A549 (cell line): ENCODE results near the gene RUNX2.

Experiments
- BHLHE40 ChIP-seq: IDR thresholded peaks from 2 replicates; pipeline ENCODE4 v1.6.1; 2012; ENCODE audit warnings: low read depth, low read length, inconsistent platforms
- CTCF ChIP-seq: fragments of >200 bp; sonication (Bioruptor Twin); formaldehyde crosslinking; IDR thresholded peaks from 3 replicates; pipeline ENCODE4 v1.5.1; 2016
- ELK1 ChIP-seq: fragments of 150-350 bp; IDR thresholded peaks from 2 replicates; pipeline ENCODE4 v1.6.1; 2014; ENCODE audit warnings: low read depth, mild to moderate bottlenecking, low read length
- ESRRA ChIP-seq: fragments of 150-350 bp; IDR thresholded peaks from 2 replicates; pipeline ENCODE4 v1.6.1; 2014; ENCODE audit warnings: mild to moderate bottlenecking, low read length, borderline replicate concordance
- HMGXB4 ChIP-seq: fragments of 250-450 bp; sonication (Bioruptor Pico); IDR thresholded peaks from 2 replicates; pipeline ENCODE4 v1.5.0; 2021; ENCODE audit warnings: mild to moderate bottlenecking, moderate library complexity, borderline replicate concordance
- JUNB ChIP-seq: fragments of >200 bp; sonication (Bioruptor Twin); formaldehyde crosslinking; IDR thresholded peaks from 2 replicates; pipeline ENCODE4 v1.6.1; 2016
- MYC ChIP-seq: IDR thresholded peaks from 2 replicates; pipeline ENCODE4 v1.6.1; 2012; ENCODE audit warnings: mild to moderate bottlenecking, inconsistent platforms, low read length, improper control_type of control experiment, borderline replicate concordance
- NR3C1 ChIP-seq: fragments of >200 bp; sonication (Bioruptor Twin); formaldehyde crosslinking; IDR thresholded peaks from 3 replicates; pipeline ENCODE4 v1.6.1; 2017
- RNF2 ChIP-seq: fragments of 200-600 bp; sonication (generic); IDR thresholded peaks from 2 replicates; pipeline ENCODE4 v1.6.1; 2016; ENCODE audit warnings: low read depth, mild to moderate bottlenecking, antibody characterized with exemption, moderate library complexity, borderline replicate concordance
- TP53 ChIP-seq: fragments of 250-450 bp; sonication (Bioruptor Pico); IDR thresholded peaks from 2 replicates; pipeline ENCODE4 v1.5.0; 2021; ENCODE audit warnings: mild to moderate bottlenecking, moderate library complexity

GRCh38 chr6:45595010-45595851 lies 267.1 kb downstream of the RUNX2 start:
- TF ChIP-seq CTCF (no peak), BHLHE40 (no peak), ELK1 (no peak), TP53 (CRISPR knock-in tag) (no peak), ESRRA (no peak), RNF2 (no peak), NR3C1 (no peak), JUNB (no peak), HMGXB4 (CRISPR knock-in tag) (no peak), MYC (no peak)
